IMR-90 (cell line): ENCODE measurements around the gene PCBP4.

Experiments used
- BHLHE40 ChIP-seq: fragments of 150-350 bp; IDR thresholded peaks from 2 replicates; pipeline ENCODE4 v1.6.1; 2016; ENCODE audit warnings: mild to moderate bottlenecking, low read depth, low read length
- MXI1 ChIP-seq: IDR thresholded peaks from 2 replicates; pipeline ENCODE4 v1.6.1; 2012; ENCODE audit warnings: low read depth, mild to moderate bottlenecking, low read length, moderate library complexity, borderline replicate concordance
- NFE2L2 ChIP-seq: fragments of 150-350 bp; IDR thresholded peaks from 2 replicates; pipeline ENCODE4 v1.6.1; 2016; ENCODE audit warnings: low read depth, mild to moderate bottlenecking, low read length
- POLR2A ChIP-seq: IDR thresholded peaks from 2 replicates; pipeline ENCODE4 v1.6.1; 2012; ENCODE audit warnings: mild to moderate bottlenecking, low read depth, low read length
- SMC3 ChIP-seq: fragments of 150-350 bp; IDR thresholded peaks from 2 replicates; pipeline ENCODE4 v1.6.1; 2016; ENCODE audit warnings: low read depth, mild to moderate bottlenecking, antibody characterized with exemption, low read length, moderate library complexity
- TF ChIP-seq, protein P1 (sequence below): conservative IDR thresholded peaks from 2 replicates; pipeline ENCODE4 v1.5.1; 2012; ENCODE audit warnings: mild to moderate bottlenecking, low read depth, low read length, improper control_type of control experiment

DNA sequence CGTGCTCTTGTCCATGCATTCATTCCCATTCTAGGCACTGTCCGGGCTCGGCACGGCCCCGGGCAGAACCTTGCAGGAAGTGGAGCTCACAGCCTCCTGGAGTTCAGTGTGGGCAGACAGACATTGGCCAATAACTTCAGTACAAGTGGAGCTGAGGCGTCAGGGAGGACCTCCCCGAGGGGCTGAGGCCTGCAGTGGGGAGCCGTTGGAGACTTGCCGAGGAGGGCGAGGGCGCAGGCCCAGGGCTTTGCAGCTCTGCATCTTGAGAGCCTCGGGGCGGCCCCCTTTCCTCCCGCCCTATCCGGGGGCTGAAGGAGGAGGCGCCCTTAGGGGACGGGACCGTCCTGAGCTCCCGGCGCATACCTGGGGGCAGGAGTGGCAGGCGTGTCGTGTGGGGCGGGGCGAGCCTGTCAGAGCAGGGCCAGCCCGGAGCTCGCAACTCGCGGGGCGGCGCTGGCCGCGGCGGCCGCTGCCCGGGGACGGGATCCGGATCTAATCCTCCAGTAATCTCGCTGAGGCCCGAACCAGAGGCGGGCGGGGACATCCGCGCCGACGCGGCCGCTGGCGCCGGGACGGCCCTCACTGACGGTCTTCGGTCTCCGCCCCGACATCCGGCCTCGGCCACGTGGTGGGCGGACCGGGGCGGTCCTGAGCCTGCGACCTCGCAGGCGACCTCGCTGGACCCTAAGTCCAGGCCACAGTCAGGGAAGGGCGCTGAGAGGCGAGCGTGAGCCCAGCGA is 15.8 kb upstream of the PCBP4 start, which contains the start of gene ACY1:
- TF ChIP-seq, protein P1, sequence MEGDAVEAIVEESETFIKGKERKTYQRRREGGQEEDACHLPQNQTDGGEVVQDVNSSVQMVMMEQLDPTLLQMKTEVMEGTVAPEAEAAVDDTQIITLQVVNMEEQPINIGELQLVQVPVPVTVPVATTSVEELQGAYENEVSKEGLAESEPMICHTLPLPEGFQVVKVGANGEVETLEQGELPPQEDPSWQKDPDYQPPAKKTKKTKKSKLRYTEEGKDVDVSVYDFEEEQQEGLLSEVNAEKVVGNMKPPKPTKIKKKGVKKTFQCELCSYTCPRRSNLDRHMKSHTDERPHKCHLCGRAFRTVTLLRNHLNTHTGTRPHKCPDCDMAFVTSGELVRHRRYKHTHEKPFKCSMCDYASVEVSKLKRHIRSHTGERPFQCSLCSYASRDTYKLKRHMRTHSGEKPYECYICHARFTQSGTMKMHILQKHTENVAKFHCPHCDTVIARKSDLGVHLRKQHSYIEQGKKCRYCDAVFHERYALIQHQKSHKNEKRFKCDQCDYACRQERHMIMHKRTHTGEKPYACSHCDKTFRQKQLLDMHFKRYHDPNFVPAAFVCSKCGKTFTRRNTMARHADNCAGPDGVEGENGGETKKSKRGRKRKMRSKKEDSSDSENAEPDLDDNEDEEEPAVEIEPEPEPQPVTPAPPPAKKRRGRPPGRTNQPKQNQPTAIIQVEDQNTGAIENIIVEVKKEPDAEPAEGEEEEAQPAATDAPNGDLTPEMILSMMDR, result no peak
- TF ChIP-seq NFE2L2 (no peak), POLR2A (peak; percentile 74), BHLHE40 (no peak), SMC3 (no peak), MXI1 (peak; percentile 89)
